HG03442 (cell line): ENCODE data around the gene CDK8.
A peak's percentile ranks its signal among the peaks of the same experiment; 100 is the strongest.
"Not testable (repeated sequence)": the region's sequence is repeated elsewhere in the genome, so short reads cannot be mapped to it uniquely, and the experiment has no call there.

Experiments used
- ATAC-seq: cut with Tn5 transposase; IDR thresholded peaks from one replicate; pipeline ENCODE4 v1.9.1; 2021; ENCODE audit warnings: mild to moderate bottlenecking, moderate library complexity; ENCODE audit not compliant: unreplicated experiment

CDK8 gene

GRCh38 chr13:26310470-26310869 is 56.5 kb downstream of the CDK8 start:
- no peak for ATAC-seq

- not testable (repeated sequence) for ATAC-seq
Measured at GRCh38 chr13:26312019-26312418, 58.1 kb downstream of the CDK8 start.

GRCh38 chr13:26316095-26316494 is 62.2 kb downstream of the CDK8 start:
- ATAC-seq: not testable (repeated sequence)

GRCh38 chr13:26320766-26321165 is 66.8 kb downstream of the CDK8 start:
- no peak for ATAC-seq

GRCh38 chr13:26323127-26323526 is 69.2 kb downstream of the CDK8 start:
- ATAC-seq: no peak

- no peak for ATAC-seq
Measured at GRCh38 chr13:26323764-26324163, 69.8 kb downstream of the CDK8 start.

GRCh38 chr13:26324294-26324693 is 70.4 kb downstream of the CDK8 start:
- ATAC-seq: no peak

- ATAC-seq: no peak
Measured at GRCh38 chr13:26324867-26325266, 70.9 kb downstream of the CDK8 start.

GRCh38 chr13:26325876-26326275 is 71.9 kb downstream of the CDK8 start:
- ATAC-seq: peak; percentile 55

GRCh38 chr13:26326562-26326961 is 72.6 kb downstream of the CDK8 start:
- ATAC-seq: no peak

- ATAC-seq: no peak
Measured at GRCh38 chr13:26327940-26328725, 74.2 kb downstream of the CDK8 start.

- ATAC-seq: no peak
Measured at GRCh38 chr13:26335158-26335557, 81.2 kb downstream of the CDK8 start.

- no peak for ATAC-seq
Measured at GRCh38 chr13:26340807-26341206, 86.9 kb downstream of the CDK8 start.

- ATAC-seq: no peak
Measured at GRCh38 chr13:26342898-26343297, 89.0 kb downstream of the CDK8 start.

GRCh38 chr13:26343816-26344215 is 89.9 kb downstream of the CDK8 start:
- no peak for ATAC-seq

GRCh38 chr13:26344980-26345379 is 91.1 kb downstream of the CDK8 start:
- ATAC-seq: no peak

GRCh38 chr13:26348966-26349365 is 95.0 kb downstream of the CDK8 start:
- no peak for ATAC-seq

- ATAC-seq: no peak
Measured at GRCh38 chr13:26362261-26362660, 108.3 kb downstream of the CDK8 start.

- ATAC-seq: no peak
Measured at GRCh38 chr13:26370553-26370952, 116.6 kb downstream of the CDK8 start.

- ATAC-seq: no peak
Measured at GRCh38 chr13:26372747-26373146, 118.8 kb downstream of the CDK8 start.

- no peak for ATAC-seq
Measured at GRCh38 chr13:26376430-26376829, 122.5 kb downstream of the CDK8 start.

GRCh38 chr13:26377038-26377437 is 123.1 kb downstream of the CDK8 start:
- ATAC-seq: no peak

GRCh38 chr13:26378116-26378515 is 124.2 kb downstream of the CDK8 start:
- ATAC-seq: no peak
